ENCODE results near the gene HCK.
"Not testable (repeated sequence)": the region's sequence is repeated elsewhere in the genome, so short reads cannot be mapped to it uniquely, and the experiment has no call there.

HCK gene

DNA sequence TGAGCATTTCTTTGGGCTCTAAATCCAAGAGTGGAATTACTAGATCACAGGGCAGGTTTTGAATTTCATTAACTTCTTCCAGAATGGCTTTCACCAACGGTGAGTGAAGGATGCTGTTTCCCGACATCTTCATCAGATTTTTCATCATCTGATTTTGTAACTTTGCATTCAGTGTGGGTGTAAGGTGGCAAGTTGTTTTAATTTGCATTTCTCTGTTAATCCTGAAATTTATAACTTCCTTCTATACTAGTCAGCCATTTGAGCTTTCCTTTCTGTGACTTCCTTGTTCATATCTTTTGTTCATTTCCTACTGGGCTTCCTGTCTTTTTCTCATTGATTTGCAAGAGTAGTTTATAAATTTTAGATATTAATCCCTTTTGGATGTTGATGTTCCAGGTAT is 18.7 kb upstream of the HCK start:
- Histone ChIP-seq H3K4me1 (ENCODE audit: low read length) (no peaks in the 10 kb centered on the region), H3K4me2 (ENCODE audit: low read depth, low read length) (no peak overlapping the region), H4K20me1 (ENCODE audit: insufficient read depth, low read length) (no peaks in the 10 kb centered on the region), H3F3A (ENCODE audit: insufficient read depth, low read length) (no peaks in the 10 kb centered on the region), H3K36me3 (replicated peaks; ENCODE audit: insufficient read depth, low read length) (no peaks in the 10 kb centered on the region), H3K9me2 (replicated peaks; ENCODE audit: insufficient read depth, low read length) (no peaks in the 10 kb centered on the region), H3K4me3 (ENCODE audit: low read length) (no peak overlapping the region), H3K27ac (ENCODE audit: low read length) (no peak overlapping the region), H3K27me3 (replicated peaks; ENCODE audit: insufficient read depth, low read length) (peaks cover 84% of the 10 kb centered on the region), H2AFZ (ENCODE audit: low read length) (no peak overlapping the region), H3K9me3 (replicated peaks; ENCODE audit: insufficient read depth, low read length) (no peaks in the 10 kb centered on the region), H3K9ac (ENCODE audit: low read length) (no peak overlapping the region), H3K79me2 (ENCODE audit: low read length) (no peaks in the 10 kb centered on the region)
- TF ChIP-seq, protein P1, sequence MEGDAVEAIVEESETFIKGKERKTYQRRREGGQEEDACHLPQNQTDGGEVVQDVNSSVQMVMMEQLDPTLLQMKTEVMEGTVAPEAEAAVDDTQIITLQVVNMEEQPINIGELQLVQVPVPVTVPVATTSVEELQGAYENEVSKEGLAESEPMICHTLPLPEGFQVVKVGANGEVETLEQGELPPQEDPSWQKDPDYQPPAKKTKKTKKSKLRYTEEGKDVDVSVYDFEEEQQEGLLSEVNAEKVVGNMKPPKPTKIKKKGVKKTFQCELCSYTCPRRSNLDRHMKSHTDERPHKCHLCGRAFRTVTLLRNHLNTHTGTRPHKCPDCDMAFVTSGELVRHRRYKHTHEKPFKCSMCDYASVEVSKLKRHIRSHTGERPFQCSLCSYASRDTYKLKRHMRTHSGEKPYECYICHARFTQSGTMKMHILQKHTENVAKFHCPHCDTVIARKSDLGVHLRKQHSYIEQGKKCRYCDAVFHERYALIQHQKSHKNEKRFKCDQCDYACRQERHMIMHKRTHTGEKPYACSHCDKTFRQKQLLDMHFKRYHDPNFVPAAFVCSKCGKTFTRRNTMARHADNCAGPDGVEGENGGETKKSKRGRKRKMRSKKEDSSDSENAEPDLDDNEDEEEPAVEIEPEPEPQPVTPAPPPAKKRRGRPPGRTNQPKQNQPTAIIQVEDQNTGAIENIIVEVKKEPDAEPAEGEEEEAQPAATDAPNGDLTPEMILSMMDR (IDR thresholded peaks at IDR 0.05; ENCODE audit: low read length): no peak
- TF ChIP-seq EZH2 (optimal IDR thresholded peaks at IDR 0.05; ENCODE audit: low read depth, low read length) (no peak), EZH2phosphoT487 (IDR thresholded peaks at IDR 0.05; ENCODE audit: low read length) (no peak)
- no peak for DNase-seq

DNA sequence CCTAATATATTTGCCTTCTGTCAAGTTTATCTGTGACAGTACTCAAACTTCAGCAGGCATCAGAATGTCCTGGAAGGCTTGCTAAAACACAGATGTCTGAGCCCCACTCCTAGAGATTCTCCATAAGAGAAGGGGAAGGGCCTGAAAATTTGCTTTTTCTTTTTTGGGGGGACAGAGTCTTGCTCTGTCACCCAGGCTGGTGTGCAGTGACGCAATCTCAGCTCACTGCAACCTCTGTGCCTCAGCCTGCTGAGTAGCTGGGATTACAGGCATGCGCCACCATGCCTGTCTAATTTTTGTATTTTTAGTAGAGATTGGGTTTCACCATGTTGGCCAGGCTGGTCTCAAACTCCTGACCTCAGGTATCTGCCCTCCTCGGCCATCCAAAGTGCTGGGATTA is 18.3 kb upstream of the HCK start:
- H3K4me1 ChIP-seq (ENCODE audit: low read length); H3K9me3 ChIP-seq (replicated peaks; ENCODE audit: insufficient read depth, low read length); H3K9ac ChIP-seq (ENCODE audit: low read length); H3K36me3 ChIP-seq (replicated peaks; ENCODE audit: insufficient read depth, low read length); H3K4me3 ChIP-seq (ENCODE audit: low read length); H3K9me2 ChIP-seq (replicated peaks; ENCODE audit: insufficient read depth, low read length); DNase-seq; H3K27ac ChIP-seq (ENCODE audit: low read length); H2AFZ ChIP-seq (ENCODE audit: low read length); H3F3A ChIP-seq (ENCODE audit: insufficient read depth, low read length); H3K79me2 ChIP-seq (ENCODE audit: low read length); H3K4me2 ChIP-seq (ENCODE audit: low read depth, low read length); H4K20me1 ChIP-seq (ENCODE audit: insufficient read depth, low read length): not testable (repeated sequence)
- peaks cover 83% of the 10 kb centered on the region for H3K27me3 ChIP-seq (replicated peaks; ENCODE audit: insufficient read depth, low read length)

DNA sequence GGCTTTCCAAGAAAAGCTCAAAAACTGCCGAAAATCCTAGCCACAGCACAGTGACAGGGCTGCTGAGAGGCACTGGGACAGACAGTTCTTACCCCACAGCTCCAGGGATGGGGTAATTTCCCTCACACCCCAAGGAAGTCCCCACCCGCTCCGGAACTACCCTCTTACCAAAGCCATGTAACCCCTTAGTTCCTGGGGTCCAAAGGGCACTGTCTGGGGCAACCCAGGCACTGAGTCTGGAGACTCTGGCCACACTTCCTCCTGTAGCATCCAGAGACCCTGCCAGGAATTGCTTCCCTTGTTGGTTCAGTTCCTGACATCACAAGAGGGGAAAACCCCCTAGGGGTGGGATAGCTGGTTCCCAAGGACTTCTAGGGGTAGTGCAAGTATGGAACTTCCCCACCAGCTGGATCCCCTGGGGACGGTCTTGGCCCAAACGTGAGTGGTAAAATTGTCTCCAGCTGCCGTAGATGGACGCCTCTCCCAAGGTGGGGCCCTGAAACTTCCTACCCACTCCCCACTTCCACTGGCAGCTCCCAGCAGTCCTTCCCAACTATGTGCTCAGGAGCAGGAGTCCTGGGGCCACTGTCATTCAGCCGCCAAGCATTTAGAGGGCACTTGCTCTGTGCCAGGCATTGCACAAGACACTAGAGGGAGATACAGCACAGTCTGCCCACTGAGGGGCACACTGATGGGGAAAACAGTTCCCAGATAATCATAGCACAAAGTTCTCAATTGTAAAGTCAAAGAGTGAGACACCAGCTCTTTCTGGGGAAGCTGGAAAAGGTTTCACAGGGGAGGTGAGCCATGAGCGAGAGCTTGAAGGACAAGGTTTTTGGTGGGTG is 17.2 kb upstream of the HCK start:
- Histone ChIP-seq H3K4me3 (ENCODE audit: low read length) (no peak overlapping the region), H3K4me2 (ENCODE audit: low read depth, low read length) (no peak overlapping the region)

DNA sequence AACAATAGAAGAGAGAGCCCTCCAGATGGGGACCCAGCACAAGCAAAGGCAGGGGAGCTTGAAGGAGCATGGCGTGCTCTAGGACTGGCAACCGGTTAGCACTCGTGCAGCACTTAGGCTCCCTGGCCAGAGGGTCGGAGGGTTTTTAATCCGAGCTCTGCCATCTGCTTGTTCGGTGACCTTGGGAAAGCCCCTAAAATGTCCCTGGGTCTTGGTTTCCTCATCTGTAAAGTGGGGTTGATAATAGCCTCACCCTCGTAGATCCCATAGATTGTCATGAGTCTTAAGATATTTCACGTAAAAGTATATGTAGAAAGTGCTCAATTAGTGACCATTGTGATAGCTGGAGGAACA is 16.6 kb upstream of the HCK start:
- TF ChIP-seq, protein P1 (IDR thresholded peaks at IDR 0.05; ENCODE audit: low read length): no peak
- TF ChIP-seq EZH2phosphoT487 (IDR thresholded peaks at IDR 0.05; ENCODE audit: low read length) (no peak), EZH2 (optimal IDR thresholded peaks at IDR 0.05; ENCODE audit: low read depth, low read length) (no peak)
- H4K20me1 ChIP-seq (ENCODE audit: insufficient read depth, low read length): no peaks in the 10 kb centered on the region
- H3K27me3 ChIP-seq (replicated peaks; ENCODE audit: insufficient read depth, low read length): peaks cover 66% of the 10 kb centered on the region
- no peaks in the 10 kb centered on the region for H3K79me2 ChIP-seq (ENCODE audit: low read length)
- H3K27ac ChIP-seq (ENCODE audit: low read length): no peak overlapping the region
- H3K9me2 ChIP-seq (replicated peaks; ENCODE audit: insufficient read depth, low read length): no peaks in the 10 kb centered on the region
- no peak for DNase-seq
- H3K4me1 ChIP-seq (ENCODE audit: low read length): no peaks in the 10 kb centered on the region
- no peak overlapping the region for H2AFZ ChIP-seq (ENCODE audit: low read length)
- H3K9me3 ChIP-seq (replicated peaks; ENCODE audit: insufficient read depth, low read length): no peaks in the 10 kb centered on the region
- H3K4me2 ChIP-seq (ENCODE audit: low read depth, low read length): no peak overlapping the region
- no peaks in the 10 kb centered on the region for H3F3A ChIP-seq (ENCODE audit: insufficient read depth, low read length)
- H3K4me3 ChIP-seq (ENCODE audit: low read length): no peak overlapping the region
- no peak overlapping the region for H3K9ac ChIP-seq (ENCODE audit: low read length)
- H3K36me3 ChIP-seq (replicated peaks; ENCODE audit: insufficient read depth, low read length): no peaks in the 10 kb centered on the region

More for the DNA sequence above, 17.2 kb upstream of the HCK start:
- Histone ChIP-seq H3K36me3 (replicated peaks; ENCODE audit: insufficient read depth, low read length) (no peaks in the 10 kb centered on the region), H3K4me1 (ENCODE audit: low read length) (no peaks in the 10 kb centered on the region), H2AFZ (ENCODE audit: low read length) (no peak overlapping the region), H3K9me3 (replicated peaks; ENCODE audit: insufficient read depth, low read length) (no peaks in the 10 kb centered on the region), H3K9me2 (replicated peaks; ENCODE audit: insufficient read depth, low read length) (no peaks in the 10 kb centered on the region), H3K9ac (ENCODE audit: low read length) (no peak overlapping the region), H3K27ac (ENCODE audit: low read length) (no peak overlapping the region), H3F3A (ENCODE audit: insufficient read depth, low read length) (no peaks in the 10 kb centered on the region), H4K20me1 (ENCODE audit: insufficient read depth, low read length) (no peaks in the 10 kb centered on the region), H3K79me2 (ENCODE audit: low read length) (no peaks in the 10 kb centered on the region), H3K27me3 (replicated peaks; ENCODE audit: insufficient read depth, low read length) (peaks cover 72% of the 10 kb centered on the region)
- TF ChIP-seq, protein P1 (IDR thresholded peaks at IDR 0.05; ENCODE audit: low read length): peak; percentile 19
- no peak for TF ChIP-seq EZH2 (optimal IDR thresholded peaks at IDR 0.05; ENCODE audit: low read depth, low read length)
- no peak for DNase-seq
